Fibroblast of lung (primary cell): Measurements from ENCODE around the gene CRIP1. TPM values are rescaled to one million over a fixed set of nuclear protein-coding genes. Genes with fewer than 3 reads are reported as not detected.

Experiments used
- DNase-seq, 2 donors: peaks; one replicate each; pipeline versions ENCODE4 v3.0.0 to v3.0.0-alpha.2; 2010; ENCODE audit warnings: low read depth in 2 of 2
- H2AFZ ChIP-seq: 2 replicates; pipeline ENCODE4 v1.5.1; 2012; ENCODE audit warnings: low read length, control low read depth, inconsistent platforms
- H3K27ac ChIP-seq: 2 replicates; pipeline ENCODE4 v1.5.1; 2011; ENCODE audit warnings: low read length, control low read depth; ENCODE audit not compliant: insufficient read depth
- H3K27me3 ChIP-seq: 2 replicates; pipeline ENCODE4 v1.5.1; 2011; ENCODE audit warnings: mild to moderate bottlenecking, low read length; ENCODE audit not compliant: control insufficient read depth, insufficient read depth
- H3K36me3 ChIP-seq: 2 replicates; pipeline ENCODE4 v1.5.1; 2011; ENCODE audit warnings: low read length; ENCODE audit not compliant: control insufficient read depth, insufficient read depth
- H3K4me1 ChIP-seq: 2 replicates; pipeline ENCODE4 v1.5.1; 2011; ENCODE audit warnings: low read length; ENCODE audit not compliant: control insufficient read depth, insufficient read depth; ENCODE audit errors: extremely low read depth
- H3K4me2 ChIP-seq: 2 replicates; pipeline ENCODE4 v1.5.1; 2011; ENCODE audit warnings: low read length, control low read depth; ENCODE audit not compliant: insufficient read depth; ENCODE audit errors: extremely low read depth
- H3K4me3 ChIP-seq, 4 experiments: fragments of 200-600 bp in 1 of 4; sonication (generic) in 1 of 4; replicated peaks in 1 of 4; 2 replicates each; pipeline ENCODE4 v1.5.1; 2011 to 2016; ENCODE audit warnings: low read length in 4 of 4, low read depth in 3 of 4, mild to moderate bottlenecking in 3 of 4, control low read depth in 2 of 4, inconsistent platforms in 1 of 4, mixed read lengths in 1 of 4; ENCODE audit not compliant: insufficient read depth in 1 of 4; ENCODE audit errors: control extremely low read depth in 1 of 4
- H3K79me2 ChIP-seq: 2 replicates; pipeline ENCODE4 v1.5.1; 2012; ENCODE audit warnings: mild to moderate bottlenecking, low read length, inconsistent platforms; ENCODE audit not compliant: control insufficient read depth, insufficient read depth
- H3K9ac ChIP-seq: 2 replicates; pipeline ENCODE4 v1.5.1; 2011; ENCODE audit warnings: mild to moderate bottlenecking, low read length, control low read depth; ENCODE audit not compliant: insufficient read depth
- H3K9me3 ChIP-seq: 2 replicates; pipeline ENCODE4 v1.5.1; 2012; ENCODE audit warnings: low read depth, low read length; ENCODE audit not compliant: control insufficient read depth, insufficient read depth
- H4K20me1 ChIP-seq: 2 replicates; pipeline ENCODE4 v1.5.1; 2011; ENCODE audit warnings: low read length; ENCODE audit not compliant: control insufficient read depth, insufficient read depth; ENCODE audit errors: extremely low read depth
- EZH2 ChIP-seq: IDR thresholded peaks from 2 replicates; pipeline ENCODE4 v1.5.1; 2012; ENCODE audit warnings: low read length, control low read depth, mild to moderate bottlenecking; ENCODE audit errors: missing control alignments
- polyA plus RNA-seq, 2 donors: library from polyadenylated mRNA; depleted of rRNA in 1 of 2; stranded (reverse) in 1 of 2; unstranded in 1 of 2; fragments of >200 nt; gene quantifications; 2 replicates each; pipeline ENCODE4 v1.2.1, GENCODE V29; 2011 to 2012; ENCODE audit warnings: missing spikeins in 1 of 2
- total RNA-seq: library from RNA; depleted of rRNA; stranded (reverse); fragments of >200 nt; gene quantifications from 2 replicates; pipeline ENCODE4 v1.2.1, GENCODE V29; 2014
- TF ChIP-seq, protein P1 (sequence below), 2 donors: IDR thresholded peaks in 1 of 2; conservative IDR thresholded peaks in 1 of 2; 1 replicate in 1 of 2; 2 replicates in 1 of 2; pipeline ENCODE4 v1.5.1; 2011 to 2012; ENCODE audit warnings: low read length in 2 of 2, control low read depth in 1 of 2, inconsistent platforms in 1 of 2, low read depth in 1 of 2, mild to moderate bottlenecking in 1 of 2

CRIP1 gene
- total and polyA plus RNA-seq, 2 donors (not counting 1 experiment from before 2014, with no cell fraction given): 2.5 to 3.0 TPM

- Histone ChIP-seq H2AFZ (no peak overlapping the region), H4K20me1 (no peaks in the 10 kb centered on the region), H3K9ac (no peak overlapping the region), H3K4me1 (peaks cover 27% of the 10 kb centered on the region), H3K4me3 (no peak overlapping the region), H3K27ac (no peak overlapping the region), H3K9me3 (no peaks in the 10 kb centered on the region), H3K36me3 (peaks cover 13% of the 10 kb centered on the region), H3K4me2 (no peak overlapping the region), H3K79me2 (peaks cover 5% of the 10 kb centered on the region), H3K27me3 (no peaks in the 10 kb centered on the region)
- DNase-seq: no peak
- TF ChIP-seq, protein P1, sequence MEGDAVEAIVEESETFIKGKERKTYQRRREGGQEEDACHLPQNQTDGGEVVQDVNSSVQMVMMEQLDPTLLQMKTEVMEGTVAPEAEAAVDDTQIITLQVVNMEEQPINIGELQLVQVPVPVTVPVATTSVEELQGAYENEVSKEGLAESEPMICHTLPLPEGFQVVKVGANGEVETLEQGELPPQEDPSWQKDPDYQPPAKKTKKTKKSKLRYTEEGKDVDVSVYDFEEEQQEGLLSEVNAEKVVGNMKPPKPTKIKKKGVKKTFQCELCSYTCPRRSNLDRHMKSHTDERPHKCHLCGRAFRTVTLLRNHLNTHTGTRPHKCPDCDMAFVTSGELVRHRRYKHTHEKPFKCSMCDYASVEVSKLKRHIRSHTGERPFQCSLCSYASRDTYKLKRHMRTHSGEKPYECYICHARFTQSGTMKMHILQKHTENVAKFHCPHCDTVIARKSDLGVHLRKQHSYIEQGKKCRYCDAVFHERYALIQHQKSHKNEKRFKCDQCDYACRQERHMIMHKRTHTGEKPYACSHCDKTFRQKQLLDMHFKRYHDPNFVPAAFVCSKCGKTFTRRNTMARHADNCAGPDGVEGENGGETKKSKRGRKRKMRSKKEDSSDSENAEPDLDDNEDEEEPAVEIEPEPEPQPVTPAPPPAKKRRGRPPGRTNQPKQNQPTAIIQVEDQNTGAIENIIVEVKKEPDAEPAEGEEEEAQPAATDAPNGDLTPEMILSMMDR (conservative IDR thresholded peaks at IDR 0.05 in 1 of 2, IDR thresholded peaks at IDR 0.05 in 1 of 2; ENCODE audit: low read depth in 1 of 2, low read length in 2 of 2): no peak
- no peak for TF ChIP-seq EZH2
Observed at GRCh38 chr14:105472486-105472991, 14.1 kb upstream of the CRIP1 start.

DNA sequence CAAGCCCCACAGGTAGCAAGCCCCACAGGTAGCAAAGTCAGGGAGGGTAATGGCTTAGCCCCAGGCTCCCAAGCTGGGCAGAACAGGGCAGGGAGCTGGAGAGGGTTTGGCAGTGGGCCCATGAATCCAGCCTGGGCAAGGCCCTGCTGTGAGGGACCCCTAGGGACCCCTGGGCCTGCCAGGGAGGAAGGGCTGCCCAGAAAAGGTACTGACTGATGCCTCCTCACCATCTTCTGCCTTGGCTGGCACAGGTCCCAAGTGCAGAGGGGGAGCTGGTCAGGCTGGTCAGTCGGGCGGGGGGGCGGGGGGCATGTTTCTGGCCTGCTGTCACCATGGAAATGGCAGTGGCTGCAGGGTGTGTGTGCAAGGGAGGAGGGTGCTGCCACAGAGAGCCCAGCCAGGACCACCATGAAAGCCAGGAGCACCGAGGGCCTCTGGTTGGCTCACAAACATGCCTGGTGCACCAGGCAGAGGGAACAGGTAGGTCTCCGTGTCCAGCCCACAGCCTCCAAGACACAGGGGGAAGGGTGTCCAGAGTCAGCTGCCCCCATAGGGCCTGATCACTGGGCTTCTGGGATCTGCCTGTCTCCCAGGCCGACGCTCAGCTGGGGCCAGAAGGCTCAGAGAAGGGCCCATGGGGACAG lies 13.5 kb upstream of the CRIP1 start:
- Histone ChIP-seq H4K20me1 (no peaks in the 10 kb centered on the region), H3K4me3 (peak overlapping the region in 1 of 4 experiments; percentile 63), H3K79me2 (peaks cover 5% of the 10 kb centered on the region), H3K27me3 (no peaks in the 10 kb centered on the region), H3K4me1 (peaks cover 27% of the 10 kb centered on the region), H3K4me2 (no peak overlapping the region), H3K27ac (peak overlapping the region; percentile 61), H3K9me3 (no peaks in the 10 kb centered on the region), H3K36me3 (peaks cover 13% of the 10 kb centered on the region), H2AFZ (no peak overlapping the region), H3K9ac (no peak overlapping the region)
- no peak for DNase-seq
- TF ChIP-seq, protein P1 (conservative IDR thresholded peaks at IDR 0.05 in 1 of 2, IDR thresholded peaks at IDR 0.05 in 1 of 2; ENCODE audit: low read depth in 1 of 2, low read length in 2 of 2): no peak
- no peak for TF ChIP-seq EZH2

GRCh38 chr14:105473677-105474482 lies 12.8 kb upstream of the CRIP1 start:
- peak overlapping the region; percentile 68 for H3K27ac ChIP-seq
- peak; percentile 86 to 88 for DNase-seq
- H3K36me3 ChIP-seq: peaks cover 8% of the 10 kb centered on the region
- no peaks in the 10 kb centered on the region for H4K20me1 ChIP-seq
- peaks cover 5% of the 10 kb centered on the region for H3K79me2 ChIP-seq
- TF ChIP-seq, protein P1 (conservative IDR thresholded peaks at IDR 0.05 in 1 of 2, IDR thresholded peaks at IDR 0.05 in 1 of 2; ENCODE audit: low read depth in 1 of 2, low read length in 2 of 2): no peak
- TF ChIP-seq EZH2: no peak
- peak overlapping the region; percentile 78 for H3K4me2 ChIP-seq
- no peaks in the 10 kb centered on the region for H3K9me3 ChIP-seq
- H3K9ac ChIP-seq: peak overlapping the region; percentile 85
- peaks cover 27% of the 10 kb centered on the region for H3K4me1 ChIP-seq
- no peaks in the 10 kb centered on the region for H3K27me3 ChIP-seq
- no peak overlapping the region for H2AFZ ChIP-seq
- H3K4me3 ChIP-seq: peak overlapping the region; percentile 35 to 63 (median 43)
